K562 (cell line): Measurements from ENCODE around the gene GPR179. TPM values are rescaled to one million over a fixed set of nuclear protein-coding genes. Genes with fewer than 3 reads are reported as not detected.

Source experiments
- ATF1 ChIP-seq, 2 experiments: fragments of 450-650 bp in 1 of 2; IDR thresholded peaks; 2 replicates each; pipeline ENCODE4 v1.6.1; 2016; ENCODE audit warnings: missing compliant biosample characterization in 1 of 2, missing genetic modification characterization in 1 of 2
- ATF3 ChIP-seq, 2 experiments: fragments of 450-650 bp in 1 of 2; sonication (generic) in 1 of 2; formaldehyde crosslinking in 1 of 2; IDR thresholded peaks in 1 of 2; conservative IDR thresholded peaks in 1 of 2; 2 replicates each; pipeline versions ENCODE4 v1.6.1 to v1.8.1; 2016 to 2023; ENCODE audit warnings: mild to moderate bottlenecking in 2 of 2, moderate library complexity in 2 of 2, inconsistent platforms in 1 of 2, missing genetic modification reagents in 1 of 2
- ATF7 ChIP-seq: fragments of 450-650 bp; IDR thresholded peaks from 2 replicates; pipeline ENCODE4 v1.7.1; 2014; ENCODE audit warnings: mild to moderate bottlenecking, moderate library complexity
- CREB3L1 ChIP-seq: fragments of 450-650 bp; IDR thresholded peaks from 2 replicates; pipeline ENCODE4 v1.6.1; 2014; ENCODE audit warnings: low read depth, mild to moderate bottlenecking, moderate library complexity, borderline replicate concordance
- DMBX1 ChIP-seq: fragments of 250-450 bp; sonication (Bioruptor Pico); IDR thresholded peaks from 2 replicates; pipeline ENCODE4 v1.8.0; 2022; ENCODE audit warnings: inconsistent platforms, mild to moderate bottlenecking, moderate library complexity, borderline replicate concordance
- NFRKB ChIP-seq: fragments of 450-650 bp; IDR thresholded peaks from 2 replicates; pipeline ENCODE4 v1.6.1; 2016; ENCODE audit warnings: low read depth
- NFYB ChIP-seq: IDR thresholded peaks from 2 replicates; pipeline ENCODE4 v1.6.1; 2011; ENCODE audit warnings: mild to moderate bottlenecking, moderate library complexity; ENCODE audit not compliant: insufficient read length; ENCODE audit errors: extremely low read depth
- NR2C1 ChIP-seq, 2 experiments: fragments of 450-650 bp; IDR thresholded peaks; 2 replicates each; pipeline ENCODE4 v1.6.1; 2017; ENCODE audit warnings: mild to moderate bottlenecking in 2 of 2, antibody characterized with exemption in 1 of 2, inconsistent platforms in 1 of 2, missing compliant biosample characterization in 1 of 2, missing genetic modification characterization in 1 of 2
- RB1 ChIP-seq: fragments of 450-650 bp; IDR thresholded peaks from 2 replicates; pipeline ENCODE4 v1.6.1; 2017; ENCODE audit warnings: low read depth, mild to moderate bottlenecking
- ZHX1 ChIP-seq: fragments of 150-350 bp; conservative IDR thresholded peaks from 2 replicates; pipeline ENCODE4 v1.6.1; 2014; ENCODE audit warnings: low read length
- ZNF57 ChIP-seq: fragments of 450-650 bp; formaldehyde crosslinking; IDR thresholded peaks from 2 replicates; pipeline ENCODE4 v1.4.0; 2020; ENCODE audit warnings: mild to moderate bottlenecking, moderate library complexity
- polyA plus RNA-seq, 8 experiments: library from polyadenylated mRNA; depleted of rRNA in 4 of 8; stranded (reverse) in 5 of 8; unstranded in 3 of 8; fragments of >200 nt; fragmentation: Nextera tagmentation in 2 of 8; fragmentation: Illumina TruSeq in 1 of 8; extraction: Ambion mirVana in 2 of 8; extraction: Trizol in 1 of 8; gene quantifications; 2 replicates each; pipeline versions ENCODE4 v1.2.1 to v1.2.3, GENCODE V29; 2011 to 2014; ENCODE audit warnings: inconsistent platforms in 1 of 8, missing spikeins in 1 of 8
- total RNA-seq, 7 experiments: library from RNA; depleted of rRNA in 6 of 7; stranded (reverse); fragments of >200 nt in 6 of 7; fragmentation: Illumina TruSeq in 2 of 7; extraction: Trizol in 2 of 7; gene quantifications; 2 replicates each; pipeline versions ENCODE4 v1.2.1 to v1.2.3, GENCODE V29; 2011 to 2021; ENCODE audit warnings: low replicate concordance in 1 of 7
- TF ChIP-seq, protein P1 (sequence below): fragments of 450-650 bp; IDR thresholded peaks from 2 replicates; pipeline ENCODE4 v1.6.1; 2016
- TF ChIP-seq, protein P2 (sequence below), 2 experiments: fragments of 450-650 bp; IDR thresholded peaks; 2 replicates each; pipeline ENCODE4 v1.6.1; 2018; ENCODE audit warnings: mild to moderate bottlenecking in 2 of 2, low read depth in 1 of 2; ENCODE audit not compliant: partially characterized antibody in 2 of 2

Gene GPR179
- total and polyA plus RNA-seq, 9 of the 15 experiments (the other 6 are each of a cell fraction or from before 2014, with no cell fraction given) = not detected

GRCh38 chr17:38351412-38352222, 7.9 kb upstream of the GPR179 start, which contains the start of gene SOCS7 (continued):
- 0 out of 2 replicates have a peak, but pooled peaks have one; percentile 70 for TF ChIP-seq DMBX1
- no peak; the same call in 1 of the 2 replicates for TF ChIP-seq ATF1 (CRISPR knock-in tag; IDR thresholded peaks at IDR 0.05)
- TF ChIP-seq ATF1 (tag; IDR thresholded peaks at IDR 0.05) = peak; percentile 94
- TF ChIP-seq RB1 = peak; percentile 60; the same call in 1 of the 2 replicates
- TF ChIP-seq, protein P1, sequence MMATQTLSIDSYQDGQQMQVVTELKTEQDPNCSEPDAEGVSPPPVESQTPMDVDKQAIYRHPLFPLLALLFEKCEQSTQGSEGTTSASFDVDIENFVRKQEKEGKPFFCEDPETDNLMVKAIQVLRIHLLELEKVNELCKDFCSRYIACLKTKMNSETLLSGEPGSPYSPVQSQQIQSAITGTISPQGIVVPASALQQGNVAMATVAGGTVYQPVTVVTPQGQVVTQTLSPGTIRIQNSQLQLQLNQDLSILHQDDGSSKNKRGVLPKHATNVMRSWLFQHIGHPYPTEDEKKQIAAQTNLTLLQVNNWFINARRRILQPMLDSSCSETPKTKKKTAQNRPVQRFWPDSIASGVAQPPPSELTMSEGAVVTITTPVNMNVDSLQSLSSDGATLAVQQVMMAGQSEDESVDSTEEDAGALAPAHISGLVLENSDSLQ = peak; percentile 47; the same call in 1 of the 2 replicates
- TF ChIP-seq NFRKB = 0 out of 2 replicates have a peak, but pooled peaks have one; percentile 47
- peak; percentile 63; the same call in 1 of the 2 replicates for TF ChIP-seq CREB3L1
- peak; percentile 85 for TF ChIP-seq ATF7
- TF ChIP-seq NR2C1 (IDR thresholded peaks at IDR 0.05) = peak; percentile 45; the same call in 1 of the 2 replicates
- peak; percentile 64 for TF ChIP-seq NR2C1 (tag; IDR thresholded peaks at IDR 0.05)
- TF ChIP-seq, protein P2, sequence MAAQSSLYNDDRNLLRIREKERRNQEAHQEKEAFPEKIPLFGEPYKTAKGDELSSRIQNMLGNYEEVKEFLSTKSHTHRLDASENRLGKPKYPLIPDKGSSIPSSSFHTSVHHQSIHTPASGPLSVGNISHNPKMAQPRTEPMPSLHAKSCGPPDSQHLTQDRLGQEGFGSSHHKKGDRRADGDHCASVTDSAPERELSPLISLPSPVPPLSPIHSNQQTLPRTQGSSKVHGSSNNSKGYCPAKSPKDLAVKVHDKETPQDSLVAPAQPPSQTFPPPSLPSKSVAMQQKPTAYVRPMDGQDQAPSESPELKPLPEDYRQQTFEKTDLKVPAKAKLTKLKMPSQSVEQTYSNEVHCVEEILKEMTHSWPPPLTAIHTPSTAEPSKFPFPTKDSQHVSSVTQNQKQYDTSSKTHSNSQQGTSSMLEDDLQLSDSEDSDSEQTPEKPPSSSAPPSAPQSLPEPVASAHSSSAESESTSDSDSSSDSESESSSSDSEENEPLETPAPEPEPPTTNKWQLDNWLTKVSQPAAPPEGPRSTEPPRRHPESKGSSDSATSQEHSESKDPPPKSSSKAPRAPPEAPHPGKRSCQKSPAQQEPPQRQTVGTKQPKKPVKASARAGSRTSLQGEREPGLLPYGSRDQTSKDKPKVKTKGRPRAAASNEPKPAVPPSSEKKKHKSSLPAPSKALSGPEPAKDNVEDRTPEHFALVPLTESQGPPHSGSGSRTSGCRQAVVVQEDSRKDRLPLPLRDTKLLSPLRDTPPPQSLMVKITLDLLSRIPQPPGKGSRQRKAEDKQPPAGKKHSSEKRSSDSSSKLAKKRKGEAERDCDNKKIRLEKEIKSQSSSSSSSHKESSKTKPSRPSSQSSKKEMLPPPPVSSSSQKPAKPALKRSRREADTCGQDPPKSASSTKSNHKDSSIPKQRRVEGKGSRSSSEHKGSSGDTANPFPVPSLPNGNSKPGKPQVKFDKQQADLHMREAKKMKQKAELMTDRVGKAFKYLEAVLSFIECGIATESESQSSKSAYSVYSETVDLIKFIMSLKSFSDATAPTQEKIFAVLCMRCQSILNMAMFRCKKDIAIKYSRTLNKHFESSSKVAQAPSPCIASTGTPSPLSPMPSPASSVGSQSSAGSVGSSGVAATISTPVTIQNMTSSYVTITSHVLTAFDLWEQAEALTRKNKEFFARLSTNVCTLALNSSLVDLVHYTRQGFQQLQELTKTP (IDR thresholded peaks at IDR 0.05; ENCODE audit: low read depth in 1 of 2, partially characterized antibody in 2 of 2) = peak in 1 of 2 experiments; percentile 47
- no peak for TF ChIP-seq ZHX1
- TF ChIP-seq ZNF57 (CRISPR knock-in tag) = no peak
- TF ChIP-seq NFYB = peak; percentile 38
- peak; percentile 76 for TF ChIP-seq ATF3 (IDR thresholded peaks at IDR 0.05)
- TF ChIP-seq ATF3 (CRISPR knock-in tag; conservative IDR thresholded peaks at IDR 0.05) = no peak
